H1 (cell line): ENCODE measurements around the gene ACTG1.

Source experiments
- BCL11A ChIP-seq, 2 experiments: IDR thresholded peaks; one replicate each; pipeline ENCODE4 v1.6.1; 2011; ENCODE audit warnings: low read depth in 2 of 2, low read length in 2 of 2, mild to moderate bottlenecking in 2 of 2
- POLR2A ChIP-seq, 2 experiments: IDR thresholded peaks; 1 replicate in 1 of 2; 2 replicates in 1 of 2; pipeline ENCODE4 v1.6.1; 2011; ENCODE audit warnings: low read depth in 2 of 2, low read length in 2 of 2, mild to moderate bottlenecking in 2 of 2; ENCODE audit errors: control extremely low read depth in 1 of 2
- SIN3A ChIP-seq, 2 experiments: IDR thresholded peaks in 1 of 2; conservative IDR thresholded peaks in 1 of 2; 2 replicates each; pipeline ENCODE4 v1.6.1; 2011 to 2012; ENCODE audit warnings: low read length in 2 of 2, improper control_type of control experiment in 1 of 2, low read depth in 1 of 2, mild to moderate bottlenecking in 1 of 2

GRCh38 chr17:81487487-81488275 is 24.9 kb downstream of the ACTG1 start:
- TF ChIP-seq SIN3A (conservative IDR thresholded peaks at IDR 0.05 in 1 of 2, IDR thresholded peaks at IDR 0.05 in 1 of 2; ENCODE audit: low read depth in 1 of 2, low read length in 2 of 2) (no peak), POLR2A (IDR thresholded peaks at IDR 0.05; ENCODE audit: control extremely low read depth in 1 of 2, low read depth in 2 of 2, low read length in 2 of 2) (no peak), BCL11A (IDR thresholded peaks at IDR 0.05; ENCODE audit: low read depth in 2 of 2, low read length in 2 of 2) (no peak)
